HepG2 (cell line): ENCODE data around the gene RNF182. TPM values are rescaled to one million over a fixed set of nuclear protein-coding genes. Genes with fewer than 3 reads are reported as not detected.

Experiments
- ATAC-seq: fragments of 200-7000 bp; cut with Tn5 transposase; 3 replicates; pipeline ENCODE4 v1.9.1; 2020; ENCODE audit warnings: mild to moderate bottlenecking, moderate library complexity
- BruUV-seq: library from RNA; stranded (reverse); fragments of 400-500 nt; replicated peaks from 2 replicates; lab custom pipeline; 2021; lab: Mats Ljungman, UMichigan
- CTCF ChIA-PET: fragments of 300-600 bp; formaldehyde crosslinking; extraction: SDS; loops from one replicate; lab custom pipeline; 2021; ENCODE audit warnings: low total read pairs, inconsistent platforms, low intra/inter-chr PET ratio; lab: Yijun Ruan, JAX
- POLR2A ChIA-PET: fragments of 350-600 bp; sonication (Branson Sonifier 250); formaldehyde crosslinking; loops from one replicate; lab custom pipeline; 2020; ENCODE audit warnings: antibody characterized with exemption, inconsistent platforms; lab: Yijun Ruan, JAX
- DNase-seq: peaks from one replicate; pipeline ENCODE4 v3.0.0-alpha.2; 2015; ENCODE audit warnings: low spot score
- FAIRE-seq: peaks from 3 replicates; lab custom pipeline; 2011; peaks lifted over from hg19 to GRCh38; lab: Jason Lieb, UNC
- H2AFZ ChIP-seq: one replicate; pipeline ENCODE4 v1.6.1; 2011; ENCODE audit warnings: low read length, inconsistent platforms
- H3K27ac ChIP-seq: fragments of 300-600 bp; 3 replicates; pipeline ENCODE4 v1.8.0; 2011; ENCODE audit warnings: mixed run types, mild to moderate bottlenecking, mixed read lengths, low read length, inconsistent platforms; ENCODE audit not compliant: insufficient read depth; ENCODE audit errors: extremely low read length
- H3K27me3 ChIP-seq, 2 experiments: fragments of 200-600 bp in 1 of 2; 2 replicates in 1 of 2; 3 replicates in 1 of 2; pipeline versions ENCODE4 v1.6.0 to v1.8.0; 2011; ENCODE audit warnings: low read length in 2 of 2, mild to moderate bottlenecking in 2 of 2, moderate library complexity in 2 of 2, inconsistent platforms in 1 of 2; ENCODE audit not compliant: insufficient read depth in 2 of 2, control insufficient read depth in 1 of 2
- H3K36me3 ChIP-seq, 2 experiments: fragments of 200-600 bp in 1 of 2; replicated peaks in 1 of 2; 2 replicates in 1 of 2; 3 replicates in 1 of 2; pipeline versions ENCODE4 v1.5.1 to v1.8.0; 2011; ENCODE audit warnings: low read length in 2 of 2, inconsistent platforms in 1 of 2; ENCODE audit not compliant: insufficient read depth in 2 of 2, control insufficient read depth in 1 of 2
- H3K4me1 ChIP-seq: 2 replicates; pipeline ENCODE4 v1.5.1; 2012; ENCODE audit warnings: low read length, inconsistent platforms; ENCODE audit not compliant: insufficient read depth
- H3K4me2 ChIP-seq: 2 replicates; pipeline ENCODE4 v1.6.0; 2011; ENCODE audit warnings: low read depth, low read length, inconsistent platforms
- H3K4me3 ChIP-seq, 3 experiments: fragments of 200-600 bp in 1 of 3; sonication (generic), shearing (Covaris generic) in 1 of 3; replicated peaks in 1 of 3; 2 replicates each; pipeline ENCODE4 v1.5.1; 2011 to 2016; ENCODE audit warnings: low read length in 3 of 3, inconsistent platforms in 2 of 3, low read depth in 2 of 3, mild to moderate bottlenecking in 2 of 3, control low read depth in 1 of 3, mixed read lengths in 1 of 3; ENCODE audit not compliant: insufficient read depth in 1 of 3
- H3K79me2 ChIP-seq: one replicate; pipeline ENCODE4 v1.6.1; 2011; ENCODE audit warnings: low read length, inconsistent platforms; ENCODE audit not compliant: insufficient read depth
- H3K9ac ChIP-seq: 2 replicates; pipeline ENCODE4 v1.6.0; 2011; ENCODE audit warnings: mild to moderate bottlenecking, low read depth, low read length, inconsistent platforms; ENCODE audit not compliant: insufficient read depth
- H3K9me3 ChIP-seq: 2 replicates; pipeline ENCODE4 v1.5.1; 2012; ENCODE audit warnings: mild to moderate bottlenecking, low read length
- H4K20me1 ChIP-seq: 2 replicates; pipeline ENCODE4 v1.6.0; 2011; ENCODE audit warnings: inconsistent platforms, mild to moderate bottlenecking, low read length, moderate library complexity; ENCODE audit not compliant: insufficient read depth
- ARID4A ChIP-seq: sonication (generic); formaldehyde crosslinking; IDR thresholded peaks from 2 replicates; pipeline ENCODE4 v1.5.0; 2020; ENCODE audit warnings: mild to moderate bottlenecking, missing genetic modification reagents, borderline replicate concordance
- CREBL2 ChIP-seq: sonication (generic); formaldehyde crosslinking; IDR thresholded peaks from 2 replicates; pipeline ENCODE4 v1.8.1; 2023; ENCODE audit warnings: missing genetic modification reagents, mild to moderate bottlenecking, borderline replicate concordance
- DZIP1 ChIP-seq: sonication (generic); formaldehyde crosslinking; IDR thresholded peaks from 2 replicates; pipeline ENCODE4 v1.5.0; 2020; ENCODE audit warnings: mild to moderate bottlenecking, missing genetic modification reagents
- JUNB ChIP-seq: sonication (generic); formaldehyde crosslinking; IDR thresholded peaks from 2 replicates; pipeline ENCODE4 v1.8.0; 2022; ENCODE audit warnings: missing genetic modification reagents, mild to moderate bottlenecking, borderline replicate concordance
- MYNN ChIP-seq: sonication (generic); formaldehyde crosslinking; IDR thresholded peaks from 2 replicates; pipeline ENCODE4 v1.4.0; 2020; ENCODE audit warnings: mild to moderate bottlenecking, low read depth, missing genetic modification reagents
- REXO4 ChIP-seq: sonication (generic); formaldehyde crosslinking; IDR thresholded peaks from 2 replicates; pipeline ENCODE4 v1.8.0; 2022; ENCODE audit warnings: missing genetic modification reagents, mild to moderate bottlenecking, borderline replicate concordance
- ZNF121 ChIP-seq: sonication (generic); formaldehyde crosslinking; IDR thresholded peaks from 2 replicates; pipeline ENCODE4 v1.5.0; 2020; ENCODE audit warnings: mild to moderate bottlenecking, missing genetic modification reagents
- ZNF331 ChIP-seq: sonication (generic); formaldehyde crosslinking; IDR thresholded peaks from 2 replicates; pipeline ENCODE4 v1.4.0; 2020; ENCODE audit warnings: missing genetic modification reagents
- ZNF629 ChIP-seq: sonication (generic); formaldehyde crosslinking; conservative IDR thresholded peaks from 2 replicates; pipeline ENCODE4 v1.5.0; 2020; ENCODE audit warnings: missing genetic modification reagents
- ZNF773 ChIP-seq: sonication (generic); formaldehyde crosslinking; IDR thresholded peaks from 2 replicates; pipeline ENCODE4 v1.4.0; 2020; ENCODE audit warnings: missing genetic modification reagents, borderline replicate concordance
- ZNF883 ChIP-seq: sonication (generic); formaldehyde crosslinking; IDR thresholded peaks from 2 replicates; pipeline ENCODE4 v1.5.1; 2020; ENCODE audit warnings: mild to moderate bottlenecking, missing genetic modification reagents; ENCODE audit errors: not compliant biosample characterization
- WGBS: methylation state at CpG from one replicate; pipeline ENCODE4 v1.1.6; 2017; ENCODE audit warnings: low lambda C conversion rate; 5-methylcytosine and 5-hydroxymethylcytosine counted together
- in situ Hi-C: cut with HindIII; loops from 2 replicates; pipeline ENCODE4 v1.10.0; 2017; ENCODE audit warnings: low pct_unique_long_range_greater_than_20kb; ENCODE audit not compliant: extremely low pct_ligation_motif_present
- intact Hi-C: fragments of 100-400 bp; cut with micrococcal nuclease; formaldehyde crosslinking; loops from one replicate; pipeline ENCODE4 v1.10.0; 2022; ENCODE audit not compliant: unreplicated experiment
- polyA plus RNA-seq, 8 experiments: library from polyadenylated mRNA; depleted of rRNA in 3 of 8; stranded (reverse) in 7 of 8; unstranded in 1 of 8; fragments of >200 nt; fragmentation: Illumina TruSeq in 4 of 8; extraction: Trizol in 4 of 8; gene quantifications; 2 replicates each; pipeline versions ENCODE4 v1.2.1 to v1.2.3, GENCODE V29; 2011 to 2016; ENCODE audit warnings: low read depth in 4 of 8, missing spikeins in 1 of 8, mixed read lengths in 1 of 8; ENCODE audit not compliant: insufficient read depth in 1 of 8
- total RNA-seq, 5 experiments: library from RNA; depleted of rRNA; stranded (reverse); fragments of >200 nt; fragmentation: Illumina TruSeq; extraction: Trizol; gene quantifications; 2 replicates each; pipeline ENCODE4 v1.2.3, GENCODE V29; 2016; ENCODE audit warnings: low read depth in 1 of 5
- TF ChIP-seq, protein P1 (sequence below): sonication (generic); formaldehyde crosslinking; IDR thresholded peaks from 2 replicates; pipeline ENCODE4 v1.4.0; 2020; ENCODE audit warnings: missing genetic modification reagents, mild to moderate bottlenecking, borderline replicate concordance
- TF ChIP-seq, protein P2 (sequence below): sonication (generic); formaldehyde crosslinking; IDR thresholded peaks from 2 replicates; pipeline ENCODE4 v1.4.0; 2020; ENCODE audit warnings: mild to moderate bottlenecking, missing genetic modification reagents

Gene RNF182
- total and polyA plus RNA-seq, 2 of the 13 experiments (the other 11 are each of a cell fraction or from before 2014, with no cell fraction given): not detected

DNA sequence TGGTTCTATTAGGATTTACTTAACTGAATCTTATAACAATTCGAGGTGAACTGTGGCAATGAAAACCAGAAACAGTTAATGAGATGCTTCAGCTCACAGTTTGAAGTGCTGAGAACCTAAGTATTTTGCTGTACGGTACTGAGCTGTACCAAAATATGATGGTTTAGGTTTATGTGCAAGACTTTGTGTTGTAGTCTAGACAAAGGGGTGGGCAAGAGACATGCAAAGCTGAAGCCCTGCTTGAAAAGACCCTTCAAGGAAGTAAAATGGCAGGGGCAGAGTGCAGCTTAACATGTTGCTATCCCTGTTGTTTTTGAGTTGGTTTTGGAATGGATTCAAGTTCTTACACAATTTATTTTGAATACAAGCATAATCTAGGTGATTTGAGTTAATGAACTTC is 54.0 kb downstream of the RNF182 start:
- ATAC-seq (no peak), FAIRE-seq (no peak), DNase-seq (no peak)
- peaks cover 2% of the 10 kb centered on the region; the same call in 1 of the 2 replicates for H3K9me3 ChIP-seq
- H3K4me3 ChIP-seq: no peak overlapping the region
- ChIA-PET CTCF (no interaction called here), POLR2A (no interaction called here)
- H3K9ac ChIP-seq: no peak overlapping the region
- H2AFZ ChIP-seq: no peak overlapping the region
- WGBS: 17% methylated on average over 2 of the region's 2 CpGs
- intact Hi-C loops: no loop called here
- no peaks in the 10 kb centered on the region for H3K4me1 ChIP-seq
- no peaks in the 10 kb centered on the region for H3K36me3 ChIP-seq
- no TSS peak for BruUV-seq
- H3K4me2 ChIP-seq: no peak overlapping the region
- H3K27ac ChIP-seq: no peak overlapping the region
- H3K79me2 ChIP-seq: no peaks in the 10 kb centered on the region
- no peaks in the 10 kb centered on the region for H4K20me1 ChIP-seq
- in situ Hi-C loops: no loop called here
- H3K27me3 ChIP-seq: peaks cover 2 to 17% of the 10 kb centered on the region in 2 experiments; a peak in 1 of 5 replicates
- TF ChIP-seq ZNF121 (CRISPR knock-in tag) (no peak), JUNB (CRISPR knock-in tag) (no peak), CREBL2 (no peak), ZNF773 (CRISPR knock-in tag) (no peak), ARID4A (CRISPR knock-in tag) (no peak), ZNF331 (CRISPR knock-in tag) (no peak), REXO4 (CRISPR knock-in tag) (no peak), MYNN (no peak), DZIP1 (no peak), ZNF883 (CRISPR knock-in tag) (no peak), ZNF629 (CRISPR knock-in tag) (no peak)
- TF ChIP-seq, protein P1, sequence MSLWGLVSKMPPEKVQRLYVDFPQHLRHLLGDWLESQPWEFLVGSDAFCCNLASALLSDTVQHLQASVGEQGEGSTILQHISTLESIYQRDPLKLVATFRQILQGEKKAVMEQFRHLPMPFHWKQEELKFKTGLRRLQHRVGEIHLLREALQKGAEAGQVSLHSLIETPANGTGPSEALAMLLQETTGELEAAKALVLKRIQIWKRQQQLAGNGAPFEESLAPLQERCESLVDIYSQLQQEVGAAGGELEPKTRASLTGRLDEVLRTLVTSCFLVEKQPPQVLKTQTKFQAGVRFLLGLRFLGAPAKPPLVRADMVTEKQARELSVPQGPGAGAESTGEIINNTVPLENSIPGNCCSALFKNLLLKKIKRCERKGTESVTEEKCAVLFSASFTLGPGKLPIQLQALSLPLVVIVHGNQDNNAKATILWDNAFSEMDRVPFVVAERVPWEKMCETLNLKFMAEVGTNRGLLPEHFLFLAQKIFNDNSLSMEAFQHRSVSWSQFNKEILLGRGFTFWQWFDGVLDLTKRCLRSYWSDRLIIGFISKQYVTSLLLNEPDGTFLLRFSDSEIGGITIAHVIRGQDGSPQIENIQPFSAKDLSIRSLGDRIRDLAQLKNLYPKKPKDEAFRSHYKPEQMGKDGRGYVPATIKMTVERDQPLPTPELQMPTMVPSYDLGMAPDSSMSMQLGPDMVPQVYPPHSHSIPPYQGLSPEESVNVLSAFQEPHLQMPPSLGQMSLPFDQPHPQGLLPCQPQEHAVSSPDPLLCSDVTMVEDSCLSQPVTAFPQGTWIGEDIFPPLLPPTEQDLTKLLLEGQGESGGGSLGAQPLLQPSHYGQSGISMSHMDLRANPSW (CRISPR knock-in tag): no peak
- TF ChIP-seq, protein P2, sequence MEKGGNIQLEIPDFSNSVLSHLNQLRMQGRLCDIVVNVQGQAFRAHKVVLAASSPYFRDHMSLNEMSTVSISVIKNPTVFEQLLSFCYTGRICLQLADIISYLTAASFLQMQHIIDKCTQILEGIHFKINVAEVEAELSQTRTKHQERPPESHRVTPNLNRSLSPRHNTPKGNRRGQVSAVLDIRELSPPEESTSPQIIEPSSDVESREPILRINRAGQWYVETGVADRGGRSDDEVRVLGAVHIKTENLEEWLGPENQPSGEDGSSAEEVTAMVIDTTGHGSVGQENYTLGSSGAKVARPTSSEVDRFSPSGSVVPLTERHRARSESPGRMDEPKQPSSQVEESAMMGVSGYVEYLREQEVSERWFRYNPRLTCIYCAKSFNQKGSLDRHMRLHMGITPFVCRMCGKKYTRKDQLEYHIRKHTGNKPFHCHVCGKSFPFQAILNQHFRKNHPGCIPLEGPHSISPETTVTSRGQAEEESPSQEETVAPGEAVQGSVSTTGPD (CRISPR knock-in tag): no peak
